ENCODE results near the gene GLG1.
"Not testable (repeated sequence)": the region's sequence is repeated elsewhere in the genome, so short reads cannot be mapped to it uniquely, and the experiment has no call there.

GLG1 gene

GRCh38 chr16:74430036-74430712 lies 176.7 kb downstream of the GLG1 start:
- peak; percentile 1 for DNase-seq

- DNase-seq, result not testable (repeated sequence)
Observed at GRCh38 chr16:74428493-74428892, 178.4 kb downstream of the GLG1 start.

GRCh38 chr16:74425751-74426150 lies 181.2 kb downstream of the GLG1 start:
- DNase-seq, result not testable (repeated sequence)

GRCh38 chr16:74423721-74424120 lies 183.2 kb downstream of the GLG1 start:
- DNase-seq, result not testable (repeated sequence)

GRCh38 chr16:74422086-74422485 lies 184.8 kb downstream of the GLG1 start:
- DNase-seq, result not testable (repeated sequence)

- DNase-seq, result not testable (repeated sequence)
Observed at GRCh38 chr16:74421482-74421785, 185.5 kb downstream of the GLG1 start.

- DNase-seq, result not testable (repeated sequence)
Observed at GRCh38 chr16:74420612-74421481, 186.1 kb downstream of the GLG1 start, which contains the start of gene CLEC18B. TSS of gene CLEC18B (minus strand) at chr16:74421478. CDS start at chr16:74421270, 208 bp downstream.

GRCh38 chr16:74419811-74420210 lies 187.1 kb downstream of the GLG1 start:
- DNase-seq, result not testable (repeated sequence)

GRCh38 chr16:74417897-74418296 lies 189.0 kb downstream of the GLG1 start:
- not testable (repeated sequence) for DNase-seq

- DNase-seq, result not testable (repeated sequence)
Observed at GRCh38 chr16:74413920-74414319, 193.0 kb downstream of the GLG1 start.

- not testable (repeated sequence) for DNase-seq
Observed at GRCh38 chr16:74413485-74413884, 193.4 kb downstream of the GLG1 start.

- not testable (repeated sequence) for DNase-seq
Observed at GRCh38 chr16:74412775-74413390, 194.0 kb downstream of the GLG1 start.

- not testable (repeated sequence) for DNase-seq
Observed at GRCh38 chr16:74412138-74412774, 194.7 kb downstream of the GLG1 start.

GRCh38 chr16:74410981-74411380 lies 195.9 kb downstream of the GLG1 start:
- DNase-seq, result not testable (repeated sequence)

- not testable (repeated sequence) for DNase-seq
Observed at GRCh38 chr16:74410057-74410957, 196.6 kb downstream of the GLG1 start.

GRCh38 chr16:74409185-74409981 lies 197.5 kb downstream of the GLG1 start:
- not testable (repeated sequence) for DNase-seq

GRCh38 chr16:74407362-74407705 lies 199.6 kb downstream of the GLG1 start:
- not testable (repeated sequence) for DNase-seq

GRCh38 chr16:74406600-74407361 lies 200.1 kb downstream of the GLG1 start:
- DNase-seq, result not testable (repeated sequence)

GRCh38 chr16:74404148-74404933 lies 202.6 kb downstream of the GLG1 start:
- not testable (repeated sequence) for DNase-seq

All from NCI-H748 treated with DMSO at 0.1 percent for 48 hours (cell line).